Prostate gland (tissue), 2 donors: ENCODE results near the gene VPS52. TPM values are rescaled to one million over a fixed set of nuclear protein-coding genes. Genes with fewer than 3 reads are reported as not detected.
"Not testable (repeated sequence)": the region's sequence is repeated elsewhere in the genome, so short reads cannot be mapped to it uniquely, and the experiment has no call there.

Source experiments
- DNase-seq: peaks from one replicate; pipeline ENCODE4 v3.0.0-alpha.2; 2019; ENCODE audit warnings: low spot score
- H3K27ac ChIP-seq, 2 donors: fragments of 200-600 bp; sonication (generic); 2 replicates each; pipeline ENCODE4 v1.5.1; 2017 to 2019
- H3K27me3 ChIP-seq: fragments of 200-600 bp; sonication (generic); replicated peaks from 2 replicates; pipeline ENCODE4 v1.5.1; 2019; ENCODE audit not compliant: insufficient read depth
- H3K36me3 ChIP-seq, 2 donors: fragments of 200-600 bp; sonication (generic); 1 replicate in 1 of 2; 2 replicates in 1 of 2; pipeline versions ENCODE4 v1.5.1 to v1.8.1; 2017 to 2019
- H3K4me1 ChIP-seq: fragments of 200-600 bp; sonication (generic); replicated peaks from 2 replicates; pipeline ENCODE4 v1.5.1; 2019
- H3K4me3 ChIP-seq, 2 donors: fragments of 200-600 bp; sonication (generic); 2 replicates each; pipeline ENCODE4 v1.5.1; 2017 to 2019
- H3K9me3 ChIP-seq: fragments of 200-600 bp; sonication (generic); 2 replicates; pipeline ENCODE4 v1.5.1; 2017
- CTCF ChIP-seq, 4 experiments: fragments of 200-600 bp in 2 of 4; fragments of 450-650 bp in 2 of 4; sonication (generic) in 2 of 4; IDR thresholded peaks; 1 replicate in 3 of 4; 2 replicates in 1 of 4; pipeline ENCODE4 v1.5.1; 2016 to 2019; ENCODE audit warnings: antibody characterized with exemption in 4 of 4, mild to moderate bottlenecking in 2 of 4, moderate library complexity in 2 of 4
- POLR2A ChIP-seq: fragments of 450-650 bp; IDR thresholded peaks from one replicate; pipeline ENCODE4 v1.6.1; 2016; ENCODE audit warnings: antibody characterized with exemption, mild to moderate bottlenecking
- POLR2AphosphoS5 ChIP-seq: sonication (generic); formaldehyde crosslinking; IDR thresholded peaks from one replicate; pipeline ENCODE4 v1.6.1; 2017; ENCODE audit warnings: antibody characterized with exemption
- WGBS: methylation state at CpG from one replicate; pipeline ENCODE4 v1.1.5; 2018; 5-methylcytosine and 5-hydroxymethylcytosine counted together
- intact Hi-C: fragments of 100-400 bp; cut with DNase I; formaldehyde crosslinking; loops from one replicate; pipeline ENCODE4 v1.14.2; 2022
- total RNA-seq, 2 donors: library from RNA; depleted of rRNA; stranded (reverse); fragments of >200 nt; gene quantifications; one replicate each; pipeline ENCODE4 v1.1.0, GENCODE V29; 2016

The VPS52 gene
- total RNA-seq, 2 donors from 2014 or later, result 42.2 to 55.0 TPM

DNA sequence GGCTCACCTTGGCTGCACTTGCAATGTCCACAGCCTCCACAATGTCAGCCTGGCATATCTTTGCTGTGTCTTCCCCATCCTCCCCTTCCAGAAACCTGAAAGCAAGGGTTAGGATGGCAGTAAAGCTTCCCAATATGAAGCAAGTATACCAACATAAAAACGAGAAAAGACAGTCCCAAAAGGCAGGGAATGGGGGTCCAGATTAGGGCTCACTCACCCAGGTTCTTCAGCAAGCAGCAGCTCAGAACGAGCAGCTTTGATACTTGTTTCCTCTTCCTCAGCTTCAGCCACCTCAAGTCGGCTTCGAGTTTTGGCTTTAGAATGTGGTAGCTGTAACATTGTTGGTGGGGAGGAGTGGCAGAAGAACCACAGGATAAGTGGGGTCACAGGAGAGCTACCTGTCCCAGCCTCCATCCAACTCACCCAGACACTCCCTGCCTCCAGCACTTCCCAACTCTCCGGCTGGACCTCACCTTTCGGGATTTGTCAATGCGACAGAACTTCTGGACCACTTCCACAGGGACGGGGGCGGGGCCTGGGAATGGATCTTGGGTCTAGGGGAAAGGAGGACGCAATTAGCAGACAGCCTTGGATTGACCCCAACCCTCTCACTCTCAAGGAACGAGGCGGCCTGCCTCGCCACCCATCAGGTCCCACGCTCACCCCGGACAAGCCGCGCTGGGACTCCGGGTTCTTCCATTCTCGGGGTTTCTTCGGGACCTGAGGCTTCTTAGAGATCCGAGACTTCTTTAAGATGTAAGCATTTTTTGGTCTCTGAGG lies 16.7 kb upstream of the VPS52 start:
- no peaks in the 10 kb centered on the region for H3K36me3 ChIP-seq
- peak overlapping the region; percentile 66 for H3K4me3 ChIP-seq
- no peak for TF ChIP-seq POLR2AphosphoS5
- TF ChIP-seq CTCF (IDR thresholded peaks at IDR 0.05), result no peak
- peaks cover 11% of the 10 kb centered on the region for H3K4me1 ChIP-seq
- H3K27ac ChIP-seq, result peak overlapping the region; percentile 83 to 88
- no peaks in the 10 kb centered on the region for H3K27me3 ChIP-seq
- no peak for DNase-seq
- 12% methylated on average over 21 of the region's 21 CpGs for WGBS
- no peaks in the 10 kb centered on the region for H3K9me3 ChIP-seq
- intact Hi-C loops, result no loop called here

GRCh38 chr6:33286946-33287914 lies 15.6 kb upstream of the VPS52 start:
- no peak overlapping the region for H3K4me3 ChIP-seq

DNA sequence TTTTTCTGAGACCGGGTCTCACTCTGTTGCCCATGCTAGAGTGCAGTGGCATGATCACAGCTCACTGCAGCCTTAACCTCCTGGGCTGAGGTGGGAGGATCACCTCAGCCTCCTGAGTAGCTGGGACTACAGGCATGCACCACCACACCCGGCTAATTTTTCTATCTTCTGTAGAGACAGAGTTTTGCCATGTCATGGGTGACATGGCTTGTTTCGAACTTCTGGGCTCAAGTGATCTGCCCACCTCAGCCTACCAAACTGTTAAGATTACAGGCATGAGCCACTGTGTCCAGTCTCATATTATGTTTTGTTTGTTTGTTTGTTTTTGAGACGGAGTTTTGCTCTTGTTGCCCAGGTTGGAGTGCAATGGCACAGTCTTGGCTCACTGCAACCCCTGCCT lies 13.5 kb upstream of the VPS52 start:
- 91% methylated on average over 4 of the region's 4 CpGs for WGBS
- H3K27ac ChIP-seq, H3K36me3 ChIP-seq, H3K4me1 ChIP-seq, H3K4me3 ChIP-seq, intact Hi-C loops, H3K9me3 ChIP-seq, H3K27me3 ChIP-seq, DNase-seq: not testable (repeated sequence)

More at GRCh38 chr6:33286946-33287914, 15.6 kb upstream of the VPS52 start:
- no peaks in the 10 kb centered on the region for H3K9me3 ChIP-seq
- WGBS, result 87% methylated on average over 22 of the region's 22 CpGs
- intact Hi-C loops, result no loop called here
- H3K36me3 ChIP-seq, result no peaks in the 10 kb centered on the region
- H3K27ac ChIP-seq, result no peak overlapping the region
- DNase-seq, result no peak
- peaks cover 11% of the 10 kb centered on the region for H3K4me1 ChIP-seq
- TF ChIP-seq CTCF (IDR thresholded peaks at IDR 0.05) (no peak), POLR2AphosphoS5 (no peak), POLR2A (no peak)
- no peaks in the 10 kb centered on the region for H3K27me3 ChIP-seq

GRCh38 chr6:33280539-33280938 lies 8.9 kb upstream of the VPS52 start:
- intact Hi-C loops, result no loop called here
- H3K36me3 ChIP-seq, result no peaks in the 10 kb centered on the region

More at GRCh38 chr6:33280539-33280938, 8.9 kb upstream of the VPS52 start:
- WGBS, result 84% methylated on average over 6 of the region's 6 CpGs
- TF ChIP-seq CTCF (IDR thresholded peaks at IDR 0.05) (no peak), POLR2A (no peak), POLR2AphosphoS5 (no peak)
- no peak for DNase-seq
- Histone ChIP-seq H3K4me3 (no peak overlapping the region), H3K27ac (no peak overlapping the region), H3K27me3 (no peaks in the 10 kb centered on the region), H3K4me1 (peaks cover 12% of the 10 kb centered on the region), H3K9me3 (no peaks in the 10 kb centered on the region)
